Pancreas (tissue), 10 donors: Measurements from ENCODE around the gene PKNOX1. TPM values are rescaled to one million over a fixed set of nuclear protein-coding genes. Genes with fewer than 3 reads are reported as not detected.
"Not testable (repeated sequence)": the region's sequence is repeated elsewhere in the genome, so short reads cannot be mapped to it uniquely, and the experiment has no call there.

Experiments used
- ATAC-seq, 4 donors: fragments of 200-7000 bp; cut with Tn5 transposase; one replicate each; pipeline versions ENCODE4 v1.8.0 to v1.9.1; 2020; ENCODE audit warnings: mild to moderate bottlenecking in 4 of 4, moderate library complexity in 4 of 4
- DNase-seq, 6 donors: peaks; one replicate each; pipeline ENCODE4 v3.0.0-alpha.2; 2020
- FAIRE-seq: peaks from 2 replicates; lab custom pipeline; 2012; peaks lifted over from hg19 to GRCh38; lab: Jason Lieb, UNC
- H3K27ac ChIP-seq, 4 donors: fragments of 200-600 bp; sonication (generic); 1 replicate in 3 of 4; 2 replicates in 1 of 4; pipeline versions ENCODE4 v1.5.0 to v1.8.0; 2020
- H3K27me3 ChIP-seq, 4 donors: fragments of 200-600 bp; one replicate each; pipeline ENCODE4 v1.8.0; 2021
- H3K36me3 ChIP-seq, 3 donors: fragments of 200-600 bp; sonication (generic) in 1 of 3; one replicate each; pipeline versions ENCODE4 v1.5.0 to v1.8.0; 2020 to 2021
- H3K4me1 ChIP-seq, 3 donors: fragments of 200-600 bp; one replicate each; pipeline ENCODE4 v1.8.0; 2021
- H3K4me3 ChIP-seq, 4 donors: fragments of 200-600 bp; sonication (generic) in 2 of 4; one replicate each; pipeline versions ENCODE4 v1.5.0 to v1.8.0; 2020 to 2021
- H3K9me3 ChIP-seq, 4 donors: fragments of 200-600 bp; one replicate each; pipeline ENCODE4 v1.8.0; 2021
- CTCF ChIP-seq, 4 donors: fragments of 200-600 bp; sonication (generic) in 3 of 4; IDR thresholded peaks; one replicate each; pipeline versions ENCODE4 v1.5.0 to v1.8.0; 2021; ENCODE audit warnings: antibody characterized with exemption in 4 of 4
- WGBS, 2 donors: extraction: QIAGEN DNeasy Blood & Tissue Kit; methylation state at CpG; one replicate each; pipeline ENCODE4 v1.1.7; 2013; 5-methylcytosine and 5-hydroxymethylcytosine counted together
- intact Hi-C, 3 donors: fragments of 100-400 bp; cut with DNase I; formaldehyde crosslinking; loops; one replicate each; pipeline versions ENCODE4 v1.11.1 to v1.14.2; 2022
- polyA plus RNA-seq, 2 donors: library from polyadenylated mRNA; stranded (reverse); fragments of 200-250 nt; gene quantifications; one replicate each; pipeline ENCODE4 v1.2.3, GENCODE V29; 2013
- total RNA-seq, 6 donors: library from RNA; stranded (reverse); fragmentation: NEBNext Ultra II Directional in 4 of 6; extraction: Animal tissue kit (Norgen Biotek cat#: 25700) in 4 of 6; gene quantifications; one replicate each; pipeline versions ENCODE4 v1.2.1 to v1.2.4, GENCODE V29; 2021 to 2023
- donor health status: healthy with polysubstance abuse.
- donor health status: DM: no; HTN: no; CAD: no; lungs with moderate emphysema.
- donor health status: DM: no; HTN: no; CAD: no.
- donor health status: control.
- donor health status: control.
- donor health status: Bipolar disorder and iron deficiency.
- donor health status: DM: yes; HTN: yes; CAD: no.
- donor health status: DM: no; HTN: no; CAD: no.
- donor health status: DM: no; HTN: no; CAD: no.
- donor health status: DM: yes; HTN: yes; CAD: no.

PKNOX1 gene
- total and polyA plus RNA-seq, 8 donors, result 5.2 to 10.2 (median 6.3) TPM

GRCh38 chr21:42991992-42992740 lies 17.8 kb downstream of the PKNOX1 start:
- no peak overlapping the region for H3K27ac ChIP-seq
- no peak overlapping the region for H3K4me3 ChIP-seq
- WGBS, 2 donors, result 68 to 70% methylated on average over 16 of the region's 16 CpGs
- TF ChIP-seq CTCF (IDR thresholded peaks at IDR 0.05), result no peak
- DNase-seq, result no peak
- FAIRE-seq, result no peak
- H3K4me1 ChIP-seq, result no peaks in the 10 kb centered on the region
- ATAC-seq, result peak in 3 of 4 donors; percentile 44 to 59 (median 45)
- no peaks in the 10 kb centered on the region for H3K9me3 ChIP-seq
- H3K36me3 ChIP-seq, result no peaks in the 10 kb centered on the region
- H3K27me3 ChIP-seq, result no peaks in the 10 kb centered on the region
- intact Hi-C loops, result no loop called here

- 92 to 93% methylated on average over 16 of the region's 16 CpGs for WGBS, 2 donors
- H3K9me3 ChIP-seq, result no peaks in the 10 kb centered on the region
- FAIRE-seq (no peak), ATAC-seq (no peak), DNase-seq (no peak)
- H3K27me3 ChIP-seq, result no peaks in the 10 kb centered on the region
- intact Hi-C loops, result no loop called here
- no peak overlapping the region for H3K4me3 ChIP-seq
- H3K36me3 ChIP-seq, result no peaks in the 10 kb centered on the region
- no peak overlapping the region for H3K27ac ChIP-seq
- no peaks in the 10 kb centered on the region for H3K4me1 ChIP-seq
- TF ChIP-seq CTCF (IDR thresholded peaks at IDR 0.05), result no peak
These were observed 18.8 kb downstream of the PKNOX1 start for GRCh38 chr21:42993051-42993712.

GRCh38 chr21:42997053-42997452 lies 22.7 kb downstream of the PKNOX1 start:
- DNase-seq (peak in 3 of 6 donors; percentile 44 to 73 (median 57)), FAIRE-seq (no peak), ATAC-seq (peak; percentile 64 to 92 (median 84))
- intact Hi-C loops, result no loop called here
- Histone ChIP-seq H3K4me3 (no peak overlapping the region), H3K4me1 (no peaks in the 10 kb centered on the region), H3K36me3 (no peaks in the 10 kb centered on the region), H3K27me3 (no peaks in the 10 kb centered on the region), H3K9me3 (no peaks in the 10 kb centered on the region), H3K27ac (peak overlapping the region in 1 of 4 donors; percentile 5)
- WGBS, 2 donors, result 61 to 84% methylated on average over 8 of the region's 8 CpGs
- TF ChIP-seq CTCF (IDR thresholded peaks at IDR 0.05), result no peak

- H3K27me3 ChIP-seq, ATAC-seq, intact Hi-C loops, DNase-seq, H3K36me3 ChIP-seq, H3K27ac ChIP-seq, H3K9me3 ChIP-seq, H3K4me1 ChIP-seq, FAIRE-seq, H3K4me3 ChIP-seq: not testable (repeated sequence)
- 90 to 100% methylated on average over 1 of the region's 1 CpG for WGBS, 2 donors
These were observed 23.6 kb downstream of the PKNOX1 start for GRCh38 chr21:42997983-42998382.

- H3K27me3 ChIP-seq, DNase-seq, FAIRE-seq, H3K27ac ChIP-seq, H3K4me3 ChIP-seq, ATAC-seq, H3K9me3 ChIP-seq, H3K36me3 ChIP-seq, H3K4me1 ChIP-seq, intact Hi-C loops: not testable (repeated sequence)
- WGBS, 2 donors, result 95 to 100% methylated on average over 2 of the region's 2 CpGs
These were observed 24.8 kb downstream of the PKNOX1 start for GRCh38 chr21:42999152-42999551.

- H3K4me3 ChIP-seq, H3K36me3 ChIP-seq, FAIRE-seq, ATAC-seq, H3K9me3 ChIP-seq, H3K4me1 ChIP-seq, DNase-seq, H3K27ac ChIP-seq, intact Hi-C loops, H3K27me3 ChIP-seq: not testable (repeated sequence)
- 98 to 99% methylated on average over 2 of the region's 2 CpGs for WGBS, 2 donors
These were observed 25.7 kb downstream of the PKNOX1 start for GRCh38 chr21:43000041-43000440.
